ENCODE measurements around the gene CA11.

CA11 gene

GRCh38 chr19:48616041-48616436 lies 29.9 kb downstream of the CA11 start:
- Histone ChIP-seq H3K4me3 (replicated peaks; ENCODE audit: low read depth, low read length) (no peak overlapping the region), H3K36me3 (ENCODE audit: control insufficient read depth, insufficient read depth, low read length) (peaks cover 35% of the 10 kb centered on the region), H3K27me3 (replicated peaks; ENCODE audit: control insufficient read depth, insufficient read depth, low read length) (no peaks in the 10 kb centered on the region)
- DNase-seq (ENCODE audit: extremely low read depth, insufficient read length): no peak
- TF ChIP-seq CTCF (IDR thresholded peaks at IDR 0.05; ENCODE audit: insufficient read depth, low read length, poor library complexity, severe bottlenecking): no peak

GRCh38 chr19:48615231-48616040 lies 30.6 kb downstream of the CA11 start:
- H3K36me3 ChIP-seq (ENCODE audit: control insufficient read depth, insufficient read depth, low read length): peaks cover 35% of the 10 kb centered on the region
- DNase-seq (ENCODE audit: extremely low read depth, insufficient read length): no peak
- H3K4me3 ChIP-seq (replicated peaks; ENCODE audit: low read depth, low read length): no peak overlapping the region
- no peak for TF ChIP-seq CTCF (IDR thresholded peaks at IDR 0.05; ENCODE audit: insufficient read depth, low read length, poor library complexity, severe bottlenecking)
- H3K27me3 ChIP-seq (replicated peaks; ENCODE audit: control insufficient read depth, insufficient read depth, low read length): no peaks in the 10 kb centered on the region

GRCh38 chr19:48614436-48615230 lies 31.4 kb downstream of the CA11 start, which contains the start of gene FAM83E:
Gene FAM83E (minus strand): TSS chr19:48615076. CDS start chr19:48613372, 1,704 bp downstream.
- no peak for TF ChIP-seq CTCF (IDR thresholded peaks at IDR 0.05; ENCODE audit: insufficient read depth, low read length, poor library complexity, severe bottlenecking)
- no peak for DNase-seq (ENCODE audit: extremely low read depth, insufficient read length)
- Histone ChIP-seq H3K4me3 (replicated peaks; ENCODE audit: low read depth, low read length) (no peak within 1 kb of the TSS), H3K36me3 (ENCODE audit: control insufficient read depth, insufficient read depth, low read length) (peaks cover 35% of the 10 kb centered on the region), H3K27me3 (replicated peaks; ENCODE audit: control insufficient read depth, insufficient read depth, low read length) (no peaks in the 10 kb centered on the region)

GRCh38 chr19:48613852-48614435 lies 32.0 kb downstream of the CA11 start:
- Histone ChIP-seq H3K27me3 (replicated peaks; ENCODE audit: control insufficient read depth, insufficient read depth, low read length) (no peaks in the 10 kb centered on the region), H3K4me3 (replicated peaks; ENCODE audit: low read depth, low read length) (no peak overlapping the region), H3K36me3 (ENCODE audit: control insufficient read depth, insufficient read depth, low read length) (peaks cover 35% of the 10 kb centered on the region)
- TF ChIP-seq CTCF (IDR thresholded peaks at IDR 0.05; ENCODE audit: insufficient read depth, low read length, poor library complexity, severe bottlenecking): no peak
- no peak for DNase-seq (ENCODE audit: extremely low read depth, insufficient read length)

GRCh38 chr19:48613024-48613851 lies 32.7 kb downstream of the CA11 start:
- no peak for TF ChIP-seq CTCF (IDR thresholded peaks at IDR 0.05; ENCODE audit: insufficient read depth, low read length, poor library complexity, severe bottlenecking)
- Histone ChIP-seq H3K27me3 (replicated peaks; ENCODE audit: control insufficient read depth, insufficient read depth, low read length) (no peaks in the 10 kb centered on the region), H3K36me3 (ENCODE audit: control insufficient read depth, insufficient read depth, low read length) (peaks cover 35% of the 10 kb centered on the region), H3K4me3 (replicated peaks; ENCODE audit: low read depth, low read length) (no peak overlapping the region)
- DNase-seq (ENCODE audit: extremely low read depth, insufficient read length): no peak
